Stimulated activated CD4-positive, alpha-beta T cell treated with anti-CD3 and anti-CD28 coated beads, Interleukin-2, amount 100 ng/mL, for 48 hours (primary cell): Measurements from ENCODE around the gene RASGRP2.

ENCODE experiments used
- DNase-seq, 2 donors: peaks; one replicate each; pipeline ENCODE4 v3.0.0-alpha.2; 2020

The RASGRP2 gene

DNA sequence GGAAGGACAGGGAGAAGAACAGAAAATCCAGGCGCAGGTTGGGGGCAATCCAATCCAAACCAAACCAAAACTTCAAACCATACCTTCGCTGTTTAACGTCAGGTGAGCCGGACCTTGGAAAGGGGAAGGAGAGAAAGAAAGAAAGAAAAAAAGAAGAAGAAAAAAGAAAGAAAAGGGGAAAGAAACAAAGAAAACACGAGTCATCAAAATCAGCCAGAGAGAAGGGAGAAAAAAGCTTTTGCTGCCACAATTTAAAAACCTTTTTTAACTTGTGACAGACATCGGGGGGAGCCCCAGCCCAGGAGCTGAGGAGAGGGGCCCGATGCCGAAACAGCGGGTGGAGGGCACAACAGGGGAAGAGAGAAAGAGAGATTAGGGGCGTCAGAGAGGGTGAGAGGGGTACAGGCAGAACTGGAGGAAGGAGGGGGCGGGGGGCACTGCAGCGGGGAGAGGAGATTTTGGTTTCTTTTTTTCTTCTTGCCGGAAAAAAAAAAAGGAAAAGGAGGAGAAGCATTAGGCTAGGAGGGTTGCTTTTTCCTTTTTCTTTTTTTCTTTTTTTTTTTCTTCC lies 51.1 kb downstream of the RASGRP2 start:
- DNase-seq = no peak

DNA sequence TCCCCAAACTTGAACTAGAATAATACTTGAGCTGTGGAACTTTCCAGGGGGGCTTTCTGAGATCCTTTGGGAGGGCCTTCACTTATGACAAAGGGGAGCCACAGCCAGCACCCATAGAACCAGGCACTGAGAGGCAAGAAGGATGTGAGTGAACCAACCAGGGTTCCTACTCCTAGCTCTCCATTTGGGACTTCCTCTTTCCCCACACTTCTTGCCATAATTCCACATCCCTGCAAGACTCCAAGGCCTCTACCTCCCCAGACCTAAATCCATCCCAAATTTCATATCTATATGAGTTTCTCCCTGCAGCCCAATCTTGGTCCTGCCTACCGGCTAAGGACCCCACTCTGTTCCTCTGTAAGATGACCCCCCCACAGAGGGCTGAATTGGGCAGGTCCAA lies 52.4 kb downstream of the RASGRP2 start:
- DNase-seq = no peak

DNA sequence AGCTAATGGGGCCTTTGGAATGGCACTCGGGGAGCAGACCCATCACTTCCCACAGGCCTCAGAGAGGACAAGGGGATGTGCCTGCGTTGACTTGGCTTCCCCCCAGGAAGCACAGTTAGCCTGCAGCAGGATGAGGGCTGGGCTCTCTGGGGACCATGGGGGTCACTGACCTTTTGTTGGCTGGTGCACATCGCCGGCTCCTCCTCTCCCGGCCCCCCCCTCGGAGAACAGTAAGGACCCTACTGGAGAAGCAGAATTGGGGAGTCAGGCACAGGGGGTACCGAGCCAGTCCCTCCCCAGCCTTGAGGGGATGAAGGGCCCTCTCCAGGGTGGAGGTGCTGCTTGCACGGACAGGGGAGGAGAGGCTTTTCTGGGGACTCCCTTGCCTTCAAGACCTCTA lies 53.7 kb downstream of the RASGRP2 start:
- no peak for DNase-seq

DNA sequence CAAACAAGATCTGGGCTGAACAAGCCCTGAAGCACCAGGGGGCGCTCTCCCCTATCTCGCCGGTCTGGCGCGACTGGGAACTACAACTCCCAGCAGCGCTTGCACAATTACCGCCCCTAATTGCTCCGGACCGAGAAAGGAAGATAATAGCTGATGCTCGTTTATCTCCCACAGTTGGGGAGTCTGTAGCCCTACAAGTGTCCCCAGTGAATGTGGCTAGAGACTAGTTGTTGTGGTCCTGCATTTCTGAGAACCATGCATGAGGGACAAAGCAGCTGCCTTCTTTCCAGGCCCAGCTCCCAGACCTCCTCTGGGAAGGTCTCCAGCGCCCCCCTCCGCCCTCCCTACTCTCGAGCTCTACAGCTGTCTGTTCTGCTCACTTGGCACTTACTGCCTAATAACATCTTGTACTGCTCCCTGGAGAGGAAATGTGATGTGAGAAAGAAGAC lies 55.4 kb downstream of the RASGRP2 start:
- peak; percentile 93 to 94 for DNase-seq

DNA sequence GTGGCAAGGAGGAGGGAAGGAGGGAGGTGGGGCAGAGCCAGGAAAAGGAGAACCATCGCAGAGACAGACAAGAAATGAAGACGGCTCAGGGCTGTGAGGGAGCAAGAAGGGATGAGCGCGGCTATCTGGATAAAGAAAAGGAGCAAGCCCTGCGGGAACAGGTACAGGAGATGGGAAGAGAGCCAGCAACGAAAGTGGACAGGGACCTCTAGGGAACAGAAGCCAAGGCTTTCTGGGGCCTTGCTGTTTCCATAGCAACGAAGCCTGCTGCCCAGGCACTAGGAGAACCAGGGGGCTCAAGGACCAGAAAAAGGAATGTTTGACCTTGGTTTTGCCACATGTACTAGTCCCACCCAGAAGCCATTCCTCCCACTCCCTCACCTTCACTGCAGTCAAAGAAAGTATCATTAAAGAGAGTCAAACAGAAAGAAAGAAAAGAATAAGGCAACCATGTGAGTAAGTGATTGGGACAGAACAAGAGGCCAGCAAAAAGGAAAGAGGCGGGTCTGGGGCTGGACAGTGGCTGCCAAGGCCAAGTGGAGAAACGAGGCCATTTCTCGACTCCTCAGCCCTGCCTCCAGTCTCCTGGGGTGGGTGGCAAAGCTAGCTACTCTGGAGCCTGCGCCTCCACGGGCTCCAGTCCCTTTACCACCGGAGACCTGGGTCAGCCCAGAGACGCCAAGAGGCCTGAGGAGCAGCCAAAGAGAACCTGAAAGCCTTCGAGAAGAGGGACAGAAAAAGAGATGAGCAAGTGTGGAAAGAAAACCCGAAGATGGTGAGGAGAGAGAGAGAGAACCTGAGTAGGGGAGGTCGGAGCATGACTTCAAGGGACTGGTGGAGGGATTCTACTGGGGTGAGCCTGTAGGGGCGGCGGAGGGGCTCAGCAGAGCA lies 56.1 kb downstream of the RASGRP2 start:
- no peak for DNase-seq

DNA sequence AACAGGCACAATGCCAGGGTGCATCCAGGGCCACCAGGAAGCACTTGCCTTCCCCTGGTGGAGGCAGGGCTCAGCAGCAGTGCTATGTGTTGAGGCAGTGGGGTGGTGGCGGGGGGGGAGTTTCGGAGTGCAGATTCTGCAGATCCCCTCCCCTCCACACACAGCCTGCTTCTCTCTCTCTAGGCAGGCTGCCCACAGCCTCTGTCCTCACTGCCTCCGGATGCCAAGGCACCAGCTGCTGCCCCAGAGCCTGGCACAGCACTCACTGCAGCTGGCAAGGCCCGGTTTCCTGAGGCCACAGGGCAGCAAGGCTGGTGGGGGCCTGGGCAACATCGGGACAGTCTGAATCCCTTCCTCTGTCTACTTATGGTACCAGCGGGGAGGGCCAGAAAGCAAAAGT lies 56.7 kb downstream of the RASGRP2 start:
- DNase-seq = no peak

DNA sequence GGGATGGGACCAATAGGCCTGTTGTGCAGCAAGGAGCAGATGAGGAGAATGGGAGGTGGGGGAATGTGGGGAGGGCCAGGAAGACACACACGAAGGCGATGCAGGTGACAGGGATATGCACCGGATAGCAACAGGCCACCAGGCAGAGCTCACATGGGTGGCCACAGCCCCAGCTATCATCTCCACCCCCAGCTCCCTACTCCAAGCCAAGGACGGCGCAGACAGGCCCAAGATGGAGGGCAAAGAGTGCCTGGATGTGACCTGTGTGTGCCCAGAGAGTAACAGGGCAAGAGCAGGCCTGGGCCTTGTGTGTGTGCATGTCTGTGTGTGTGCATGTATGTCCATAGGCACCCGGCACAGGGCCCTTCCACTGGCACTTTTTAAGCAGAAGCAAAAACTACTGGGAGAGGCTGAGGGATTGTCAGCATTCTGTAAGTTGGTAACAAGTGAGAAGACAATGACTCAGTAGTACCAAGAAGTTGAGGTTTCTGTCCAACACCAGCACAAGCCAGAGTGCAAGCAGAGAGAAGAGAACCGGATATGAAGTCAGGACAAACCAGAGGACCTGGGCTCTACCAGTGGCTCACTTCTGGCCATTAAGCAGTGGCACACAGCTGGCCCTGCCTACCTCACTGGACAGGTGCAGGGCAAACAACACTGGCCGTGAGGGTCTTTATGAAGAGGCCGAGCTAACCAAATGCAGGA lies 57.3 kb downstream of the RASGRP2 start:
- no peak for DNase-seq

DNA sequence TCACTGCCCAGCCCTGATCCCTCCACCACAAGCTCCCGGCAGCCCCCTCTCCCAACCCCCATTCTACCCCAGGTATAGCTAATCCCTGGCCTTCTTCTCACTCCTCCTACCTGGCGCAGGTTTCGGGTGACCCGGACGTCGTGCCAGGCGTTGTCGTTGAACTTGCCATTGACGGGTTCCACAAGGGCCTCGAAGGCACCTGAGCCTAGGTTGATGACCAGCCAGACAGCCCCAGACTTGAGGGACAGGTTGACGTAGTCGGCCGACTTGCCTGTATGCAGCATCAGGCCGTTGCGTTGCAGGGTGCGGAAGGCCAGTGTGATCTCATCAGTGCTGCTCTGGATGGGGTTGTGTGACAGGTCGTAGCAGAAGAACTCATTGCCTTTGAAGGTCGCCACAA lies 58.4 kb downstream of the RASGRP2 start:
- no peak for DNase-seq

DNA sequence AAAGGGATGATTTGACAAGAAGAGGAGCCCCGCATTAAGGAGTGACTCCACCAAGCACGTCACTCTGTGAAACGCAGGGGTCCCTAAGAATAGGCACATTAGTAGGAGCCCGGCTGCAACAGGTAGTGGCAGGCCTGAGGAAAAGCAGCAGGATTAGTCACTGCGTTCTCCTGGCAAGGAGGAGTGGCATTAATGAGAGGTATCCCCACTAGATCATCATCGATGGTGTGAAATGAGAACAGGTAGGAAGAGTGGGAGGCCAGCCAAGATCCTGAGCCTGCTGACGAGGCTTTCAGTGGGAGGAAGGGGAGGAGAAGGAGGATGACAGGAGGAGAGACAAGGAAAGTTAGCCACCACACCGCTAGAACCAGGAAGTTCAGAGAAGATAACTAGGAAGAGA lies 59.6 kb downstream of the RASGRP2 start:
- DNase-seq = no peak

DNA sequence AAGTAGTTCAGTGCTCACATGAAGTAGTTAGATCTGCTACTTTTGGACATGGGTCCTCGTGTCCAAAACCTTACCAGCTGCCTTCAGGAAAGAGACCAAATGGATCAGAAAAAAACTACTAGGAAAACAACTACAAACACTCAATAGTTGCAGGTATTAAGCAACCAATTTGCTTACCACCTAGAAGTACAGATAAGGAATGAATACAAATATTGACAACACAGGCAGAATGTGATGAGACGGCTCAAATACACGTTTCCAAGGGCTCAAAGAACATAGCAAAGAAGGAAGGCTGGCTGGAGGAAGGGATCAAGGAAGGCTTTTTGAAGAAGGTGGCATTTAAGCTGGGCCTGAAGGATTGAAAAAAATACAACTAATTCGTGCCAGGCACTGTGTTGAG lies 62.8 kb downstream of the RASGRP2 start:
- DNase-seq = no peak

DNA sequence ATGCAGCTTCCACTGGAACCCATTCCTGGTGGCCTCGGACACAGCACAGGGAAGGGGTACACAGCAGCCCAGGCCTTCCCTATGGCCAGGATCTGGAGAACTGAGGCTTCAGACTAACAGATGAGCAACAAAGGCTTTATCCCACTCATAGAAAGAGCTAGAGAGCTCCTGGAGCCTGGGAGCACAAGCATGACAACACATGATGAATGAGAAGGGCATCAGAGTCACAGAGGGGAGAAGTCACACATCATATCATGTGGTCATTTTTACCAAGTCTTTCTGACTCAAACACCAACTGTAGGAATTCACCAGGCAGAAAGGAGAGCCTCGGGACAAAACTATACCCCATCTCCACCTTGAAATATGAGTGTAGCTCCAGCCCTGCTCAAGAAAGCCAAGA lies 64.1 kb downstream of the RASGRP2 start:
- no peak for DNase-seq

DNA sequence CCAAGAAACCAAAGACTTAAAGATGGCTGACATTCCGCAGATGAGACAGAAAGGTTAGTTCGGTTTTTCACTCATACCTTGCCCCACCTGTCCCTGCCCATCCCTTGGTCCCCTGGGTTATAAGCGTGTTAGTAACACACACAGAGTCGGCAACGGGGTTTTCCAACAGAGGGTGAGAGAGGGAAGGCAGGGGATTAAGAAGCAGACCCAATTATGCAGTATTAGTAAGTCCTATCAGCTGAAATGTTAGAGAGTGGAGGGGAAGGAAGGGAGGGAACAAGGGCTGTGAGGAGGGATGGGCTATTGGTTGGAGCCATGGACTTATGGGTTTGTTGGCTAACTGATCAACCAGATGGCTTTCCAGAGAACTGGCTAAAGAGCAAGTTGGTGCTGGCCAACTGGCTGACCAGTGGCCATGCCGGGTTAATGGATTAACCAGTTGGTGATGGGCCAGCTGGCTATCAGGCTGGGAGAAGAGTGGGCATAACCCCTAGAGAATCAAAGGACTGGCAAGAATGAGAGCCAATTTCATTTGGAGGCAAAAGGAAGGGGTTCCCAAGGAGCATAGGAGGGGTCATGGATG lies 66.4 kb downstream of the RASGRP2 start:
- DNase-seq = no peak
